Memory B cell (primary cell): ENCODE data around the gene PRRX1.

Source experiments
- ATAC-seq: fragments of 150-1000 bp; cut with Tn5 transposase; 2 replicates; pipeline ENCODE4 v1.10.0; 2021; ENCODE audit warnings: low read depth, mild to moderate bottlenecking, moderate library complexity
- DNase-seq, 2 donors: peaks; one replicate each; pipeline ENCODE4 v3.0.0; 2022; ENCODE audit warnings: low spot score in 2 of 2
- H3K27ac Mint-ChIP-seq: one replicate; pipeline ENCODE4 v1.8.0; 2022; ENCODE audit warnings: mild to moderate bottlenecking, moderate library complexity, mixed read lengths
- H3K27me3 Mint-ChIP-seq: one replicate; pipeline ENCODE4 v1.8.0; 2022; ENCODE audit warnings: mixed read lengths
- H3K36me3 Mint-ChIP-seq: one replicate; pipeline ENCODE4 v1.8.0; 2022; ENCODE audit warnings: mild to moderate bottlenecking, mixed read lengths
- H3K4me1 Mint-ChIP-seq: one replicate; pipeline ENCODE4 v1.8.0; 2022; ENCODE audit warnings: mixed read lengths
- H3K4me3 Mint-ChIP-seq: one replicate; pipeline ENCODE4 v1.8.0; 2022; ENCODE audit warnings: mild to moderate bottlenecking, moderate library complexity, mixed read lengths
- H3K9me3 Mint-ChIP-seq: one replicate; pipeline ENCODE4 v1.8.0; 2022; ENCODE audit warnings: mixed read lengths

The PRRX1 gene

DNA sequence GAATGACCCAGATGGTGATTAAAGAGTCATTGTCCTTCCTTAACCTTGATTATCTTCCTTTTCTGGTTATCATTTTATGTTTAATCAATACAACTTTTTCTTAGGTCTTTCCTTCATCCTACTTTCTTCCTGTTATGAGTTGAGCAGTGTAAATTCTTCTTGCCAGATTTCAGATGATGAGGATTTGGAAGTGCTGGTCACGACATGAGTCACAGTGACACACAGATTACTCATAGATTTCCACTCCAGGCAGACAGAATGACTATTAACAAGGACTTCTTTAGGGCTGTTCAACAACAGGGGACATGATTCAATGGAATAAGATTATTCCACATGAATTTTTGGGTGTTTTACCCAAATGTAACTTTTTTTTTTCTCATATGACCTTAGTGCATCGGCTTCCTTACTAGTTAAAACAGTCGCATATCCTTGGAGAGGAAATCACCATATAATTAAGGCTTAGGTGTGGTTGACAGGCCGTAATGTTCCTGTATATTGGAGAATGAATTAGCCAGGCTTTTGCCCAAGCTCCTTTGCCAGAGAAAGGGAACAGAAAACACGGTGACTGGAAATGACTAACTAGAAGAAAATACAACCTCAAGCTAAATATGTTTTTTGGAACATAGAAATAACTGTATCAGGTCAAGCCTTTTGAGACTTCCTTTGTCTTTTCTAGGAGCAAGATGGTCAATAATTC lies 44.2 kb downstream of the PRRX1 start:
- Mint-ChIP-seq H3K36me3 (no peaks in the 10 kb centered on the region), H3K4me1 (no peaks in the 10 kb centered on the region), H3K27ac (no peak overlapping the region), H3K9me3 (no peaks in the 10 kb centered on the region), H3K4me3 (no peak overlapping the region), H3K27me3 (peaks cover 2% of the 10 kb centered on the region)
- DNase-seq (no peak), ATAC-seq (no peak)

DNA sequence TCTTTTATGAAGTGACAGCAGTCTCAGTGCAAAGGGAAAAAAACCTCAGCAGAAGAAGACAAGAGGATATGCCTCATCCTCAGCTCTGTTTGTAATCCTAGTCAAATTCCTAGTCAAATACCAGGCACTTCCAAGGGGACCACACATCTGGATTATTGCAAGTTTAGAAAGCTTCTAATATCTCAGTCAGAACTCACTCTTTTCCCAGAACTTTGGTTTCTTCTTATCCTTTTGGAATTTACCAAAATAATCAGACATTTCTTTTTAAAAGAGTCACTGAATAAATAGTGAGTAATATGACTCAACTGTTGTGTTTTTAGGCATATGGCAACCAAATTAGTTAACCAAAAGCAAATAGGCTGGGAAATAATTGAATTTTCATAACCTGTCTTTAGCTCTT lies 47.8 kb downstream of the PRRX1 start:
- no peaks in the 10 kb centered on the region for H3K36me3 Mint-ChIP-seq
- DNase-seq = no peak
- no peaks in the 10 kb centered on the region for H3K4me1 Mint-ChIP-seq

DNA sequence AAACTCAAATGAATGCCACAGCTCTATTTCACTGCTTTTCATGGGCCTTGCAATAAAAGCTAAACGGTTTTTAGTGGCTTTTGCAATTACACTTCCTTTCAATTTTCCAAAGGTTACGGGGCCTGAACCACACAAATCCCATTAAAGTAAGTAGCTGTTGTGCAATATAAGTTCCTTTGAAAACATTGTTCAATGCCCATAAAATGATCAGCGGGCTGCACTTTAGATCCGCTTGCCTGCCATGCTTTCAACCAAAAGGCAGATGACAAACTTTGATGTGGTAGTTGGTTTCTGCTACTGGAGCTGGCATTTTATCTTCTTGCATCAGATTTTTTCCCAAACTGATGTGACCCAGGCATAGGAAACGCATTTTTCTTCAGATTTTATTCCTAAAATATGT lies 50.2 kb downstream of the PRRX1 start:
- Mint-ChIP-seq H3K27me3 (peaks cover 1% of the 10 kb centered on the region), H3K36me3 (no peaks in the 10 kb centered on the region), H3K4me3 (no peak overlapping the region), H3K4me1 (no peaks in the 10 kb centered on the region), H3K9me3 (no peaks in the 10 kb centered on the region), H3K27ac (no peak overlapping the region)
- ATAC-seq (no peak), DNase-seq (no peak)

More for the DNA sequence above, 47.8 kb downstream of the PRRX1 start:
- H3K4me3 Mint-ChIP-seq = no peak overlapping the region
- H3K9me3 Mint-ChIP-seq = no peaks in the 10 kb centered on the region
- no peak for ATAC-seq
- H3K27ac Mint-ChIP-seq = no peak overlapping the region
- H3K27me3 Mint-ChIP-seq = peaks cover 1% of the 10 kb centered on the region

DNA sequence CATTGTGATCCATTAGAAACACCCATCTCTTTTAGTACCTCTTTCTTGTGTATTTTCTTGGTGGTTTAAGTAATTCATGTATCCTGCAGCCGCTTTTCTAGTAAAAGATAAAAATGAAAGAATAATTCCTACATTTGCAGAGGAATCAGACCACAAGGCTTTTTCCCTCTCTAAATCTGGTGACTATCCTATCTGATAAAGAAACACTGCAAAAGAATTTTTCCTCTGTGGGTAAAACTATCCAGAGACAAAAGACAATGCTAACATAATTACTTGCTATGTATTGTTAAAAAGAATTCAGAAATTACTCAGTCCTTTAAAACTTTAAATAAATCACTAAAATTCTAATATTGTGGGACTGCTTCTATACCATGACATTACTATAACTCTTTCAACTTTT lies 51.0 kb downstream of the PRRX1 start:
- ATAC-seq = no peak
- no peaks in the 10 kb centered on the region for H3K9me3 Mint-ChIP-seq
- H3K27me3 Mint-ChIP-seq = peaks cover 1% of the 10 kb centered on the region
- no peak for DNase-seq
- no peak overlapping the region for H3K27ac Mint-ChIP-seq
- no peaks in the 10 kb centered on the region for H3K4me1 Mint-ChIP-seq
- no peaks in the 10 kb centered on the region for H3K36me3 Mint-ChIP-seq
- H3K4me3 Mint-ChIP-seq = no peak overlapping the region

DNA sequence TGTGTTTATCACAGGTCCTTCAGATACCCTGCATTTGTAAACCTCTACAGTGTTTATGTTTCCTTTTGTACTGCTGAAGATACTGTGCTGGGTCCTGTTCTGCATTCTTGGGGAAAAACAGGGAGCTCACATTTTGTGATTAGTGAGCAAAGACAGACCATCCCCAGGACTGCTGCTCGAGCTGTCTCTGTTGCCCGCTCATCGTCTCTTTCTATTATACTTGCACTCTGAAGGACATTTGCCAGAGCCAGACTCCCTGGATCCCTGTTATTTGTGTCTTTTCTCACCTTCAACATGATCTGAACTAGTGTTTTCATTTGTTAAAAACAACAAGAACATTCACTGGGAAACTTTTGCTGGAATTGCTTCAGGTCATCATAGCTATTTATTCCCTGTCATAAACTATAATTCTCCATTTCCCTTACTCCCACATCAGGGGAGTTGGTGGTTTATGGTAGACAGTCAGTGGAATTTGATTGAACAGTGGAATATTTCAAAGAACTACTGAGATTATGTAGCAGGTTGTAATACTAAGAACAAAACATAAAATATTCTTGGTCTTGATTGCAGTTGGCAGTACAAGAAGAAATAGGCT lies 53.0 kb downstream of the PRRX1 start:
- no peak overlapping the region for H3K27ac Mint-ChIP-seq
- no peaks in the 10 kb centered on the region for H3K9me3 Mint-ChIP-seq
- peaks cover 1% of the 10 kb centered on the region for H3K27me3 Mint-ChIP-seq
- DNase-seq (no peak), ATAC-seq (no peak)
- H3K36me3 Mint-ChIP-seq = no peaks in the 10 kb centered on the region
- no peak overlapping the region for H3K4me3 Mint-ChIP-seq
- no peaks in the 10 kb centered on the region for H3K4me1 Mint-ChIP-seq

DNA sequence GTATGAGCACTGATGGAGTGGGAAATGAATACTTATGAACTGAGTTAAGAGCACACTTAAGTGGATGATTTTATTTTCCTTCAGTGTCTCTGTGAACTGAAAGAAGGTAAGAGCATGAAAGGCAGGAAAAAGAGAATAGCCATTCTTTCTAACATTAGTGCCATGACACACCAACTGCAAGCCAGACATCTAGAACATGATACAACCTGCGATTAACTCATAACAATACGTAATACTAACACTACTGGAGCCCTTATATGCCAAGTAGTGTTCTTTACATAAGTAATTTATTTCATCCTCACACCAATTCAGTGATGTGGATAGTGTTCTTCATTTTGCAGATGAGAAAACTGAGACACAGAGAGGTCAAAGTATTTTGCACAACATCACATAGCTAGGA lies 56.7 kb downstream of the PRRX1 start:
- no peak for DNase-seq
- peaks cover 4% of the 10 kb centered on the region for H3K27me3 Mint-ChIP-seq
- ATAC-seq = no peak
- no peak overlapping the region for H3K27ac Mint-ChIP-seq
- H3K4me3 Mint-ChIP-seq = no peak overlapping the region
- no peaks in the 10 kb centered on the region for H3K9me3 Mint-ChIP-seq
- H3K4me1 Mint-ChIP-seq = no peaks in the 10 kb centered on the region
- no peaks in the 10 kb centered on the region for H3K36me3 Mint-ChIP-seq

DNA sequence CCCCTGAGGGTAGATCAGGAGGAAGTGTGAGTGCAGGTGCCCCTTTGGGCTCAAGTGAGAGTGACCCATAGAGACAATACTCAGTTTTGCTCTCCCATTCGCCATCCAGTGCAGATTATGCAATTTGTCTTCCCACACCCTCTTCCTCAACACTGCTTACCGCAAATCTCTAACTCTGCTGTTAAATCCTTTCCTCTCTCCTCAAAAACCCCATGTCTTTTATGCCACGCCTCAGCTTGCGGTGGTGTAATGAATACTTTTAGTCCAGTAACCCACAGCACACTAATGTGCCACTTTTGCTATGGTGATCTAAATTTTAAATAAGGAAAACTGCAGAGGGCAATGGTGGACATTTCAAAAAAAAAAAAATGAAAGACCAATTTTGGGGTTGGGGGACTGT lies 57.7 kb downstream of the PRRX1 start:
- Mint-ChIP-seq H3K4me1 (no peaks in the 10 kb centered on the region), H3K27ac (no peak overlapping the region)
- no peak for ATAC-seq

DNA sequence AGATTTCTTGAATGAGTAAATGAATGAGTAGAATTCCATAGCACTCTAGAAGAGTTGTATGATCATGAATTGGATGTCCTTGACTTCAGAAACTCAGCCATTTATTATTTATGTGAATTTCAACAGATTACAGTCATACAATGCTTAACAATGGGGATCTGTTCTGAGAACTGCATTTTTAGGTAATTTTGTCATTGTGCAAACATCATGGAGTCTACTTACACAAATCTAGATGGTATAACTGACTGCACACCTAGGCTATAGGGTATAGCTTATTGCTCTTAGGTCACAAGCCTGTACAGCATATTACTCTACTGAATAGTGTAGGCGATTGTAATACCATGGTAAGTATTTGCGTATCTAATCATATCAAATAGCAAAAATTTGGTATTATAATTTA lies 59.6 kb downstream of the PRRX1 start:
- no peak for DNase-seq

More for the DNA sequence above, 57.7 kb downstream of the PRRX1 start:
- no peaks in the 10 kb centered on the region for H3K9me3 Mint-ChIP-seq
- DNase-seq = no peak
- peaks cover 5% of the 10 kb centered on the region for H3K27me3 Mint-ChIP-seq
- no peak overlapping the region for H3K4me3 Mint-ChIP-seq
- H3K36me3 Mint-ChIP-seq = no peaks in the 10 kb centered on the region

DNA sequence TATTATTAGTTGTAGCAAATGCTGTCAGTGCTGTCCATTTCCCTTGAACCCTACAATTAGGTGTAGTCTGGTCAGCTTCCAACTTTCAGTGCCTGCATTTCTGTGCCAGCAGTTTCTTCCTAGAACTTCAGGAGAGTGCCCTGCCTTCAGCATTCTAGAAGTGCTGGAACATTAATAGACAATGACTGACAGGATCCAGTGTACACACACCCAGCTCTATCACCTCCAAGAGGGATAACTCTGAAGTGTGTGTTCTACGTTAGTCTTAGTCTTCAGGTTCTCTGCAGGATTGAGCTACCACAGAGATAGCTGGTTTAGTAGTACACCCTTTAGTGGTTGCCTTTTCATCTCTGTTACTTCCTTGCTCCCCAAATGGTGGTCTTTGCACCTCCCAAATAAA lies 61.4 kb downstream of the PRRX1 start:
- no peak for DNase-seq
- no peak overlapping the region for H3K4me3 Mint-ChIP-seq
- no peak overlapping the region for H3K27ac Mint-ChIP-seq
- no peaks in the 10 kb centered on the region for H3K4me1 Mint-ChIP-seq
- H3K27me3 Mint-ChIP-seq = peaks cover 7% of the 10 kb centered on the region
- no peak for ATAC-seq
- no peaks in the 10 kb centered on the region for H3K9me3 Mint-ChIP-seq
- H3K36me3 Mint-ChIP-seq = no peaks in the 10 kb centered on the region

More for the DNA sequence above, 59.6 kb downstream of the PRRX1 start:
- no peaks in the 10 kb centered on the region for H3K9me3 Mint-ChIP-seq
- no peak overlapping the region for H3K27ac Mint-ChIP-seq
- no peaks in the 10 kb centered on the region for H3K4me1 Mint-ChIP-seq
- H3K4me3 Mint-ChIP-seq = no peak overlapping the region
- H3K27me3 Mint-ChIP-seq = peaks cover 7% of the 10 kb centered on the region
- no peaks in the 10 kb centered on the region for H3K36me3 Mint-ChIP-seq
- no peak for ATAC-seq

DNA sequence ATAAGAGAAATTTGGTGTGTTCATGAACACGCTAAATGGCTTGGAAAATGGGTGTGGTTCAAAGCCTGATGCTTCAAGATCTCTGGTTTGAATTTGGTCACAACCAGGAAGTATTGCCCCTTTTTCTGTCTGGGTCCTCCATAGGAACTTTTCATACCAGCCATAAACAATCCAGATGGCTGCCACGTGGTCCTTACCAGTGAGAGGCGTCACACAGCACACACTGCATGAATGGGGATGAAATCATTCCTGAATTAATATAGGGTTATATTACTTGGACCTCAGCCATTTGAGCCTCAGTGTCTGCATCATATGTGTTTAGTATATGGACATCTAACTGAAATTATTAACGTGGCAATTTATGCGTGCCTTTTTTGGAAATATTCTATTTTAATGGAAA lies 64.0 kb downstream of the PRRX1 start:
- Mint-ChIP-seq H3K27ac (no peak overlapping the region), H3K9me3 (no peaks in the 10 kb centered on the region), H3K36me3 (no peaks in the 10 kb centered on the region), H3K27me3 (peaks cover 5% of the 10 kb centered on the region), H3K4me1 (no peaks in the 10 kb centered on the region), H3K4me3 (no peak overlapping the region)
- DNase-seq = no peak
- ATAC-seq = no peak

DNA sequence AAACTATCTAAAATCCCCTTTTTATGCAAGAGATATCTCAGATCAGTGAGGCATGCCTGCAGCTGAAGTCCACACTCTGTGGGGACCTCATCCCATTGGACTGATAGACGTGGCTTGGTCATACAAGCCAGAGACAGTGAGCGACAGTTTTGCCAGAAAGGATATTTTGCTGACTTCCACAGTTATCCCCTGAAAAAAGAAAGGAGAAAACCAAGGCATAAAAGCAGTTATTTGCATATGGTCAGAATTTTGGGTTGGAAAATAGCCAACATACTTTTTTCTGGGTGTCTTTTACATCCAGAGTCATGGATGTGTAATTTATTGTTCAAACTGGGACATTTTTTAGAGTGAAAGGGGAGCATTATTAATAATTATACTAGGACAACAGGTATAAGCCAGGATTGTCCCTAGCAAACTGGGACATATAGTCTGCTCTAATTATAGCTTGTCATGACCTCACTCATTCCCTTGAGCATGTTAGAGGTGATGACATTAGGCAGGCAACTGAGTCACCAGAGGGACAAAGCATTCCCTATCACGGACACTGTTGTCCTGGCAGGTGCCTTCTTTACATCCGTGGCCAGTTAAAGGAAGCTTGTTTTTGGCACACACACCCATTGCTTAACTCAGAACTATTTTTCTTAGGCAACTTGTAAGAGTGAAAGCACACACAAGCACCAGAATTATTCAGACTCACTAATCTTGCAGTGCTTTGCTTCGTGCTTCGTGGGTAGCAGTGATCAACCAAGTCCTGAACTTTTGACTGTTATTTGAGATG lies 65.5 kb downstream of the PRRX1 start:
- Mint-ChIP-seq H3K27ac (no peak overlapping the region), H3K27me3 (peaks cover 5% of the 10 kb centered on the region), H3K4me3 (no peak overlapping the region), H3K36me3 (no peaks in the 10 kb centered on the region), H3K9me3 (no peaks in the 10 kb centered on the region), H3K4me1 (no peaks in the 10 kb centered on the region)
- DNase-seq (no peak), ATAC-seq (no peak)

DNA sequence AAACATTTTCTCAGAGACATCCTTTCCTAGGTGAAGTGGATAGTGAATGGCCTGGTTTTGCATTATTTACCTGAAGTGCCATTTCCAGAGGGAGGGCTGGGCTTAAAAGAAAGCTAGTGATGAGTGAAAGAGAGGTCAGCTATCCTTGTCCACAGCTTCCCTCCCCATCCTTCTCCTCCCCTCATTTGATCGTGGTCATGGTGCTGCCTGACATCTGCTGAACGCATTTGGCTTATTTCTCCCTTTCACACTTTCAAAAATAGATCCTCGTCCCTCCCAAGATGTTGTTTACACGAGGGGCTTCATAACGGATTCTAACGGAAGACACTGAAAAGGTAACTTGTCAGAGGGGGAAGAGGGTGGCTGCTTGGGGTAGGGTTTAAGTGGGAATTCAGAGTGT lies 66.1 kb downstream of the PRRX1 start:
- Mint-ChIP-seq H3K9me3 (no peaks in the 10 kb centered on the region), H3K27me3 (peaks cover 4% of the 10 kb centered on the region), H3K4me3 (no peak overlapping the region), H3K36me3 (no peaks in the 10 kb centered on the region), H3K4me1 (no peaks in the 10 kb centered on the region), H3K27ac (no peak overlapping the region)
- ATAC-seq (no peak), DNase-seq (no peak)

DNA sequence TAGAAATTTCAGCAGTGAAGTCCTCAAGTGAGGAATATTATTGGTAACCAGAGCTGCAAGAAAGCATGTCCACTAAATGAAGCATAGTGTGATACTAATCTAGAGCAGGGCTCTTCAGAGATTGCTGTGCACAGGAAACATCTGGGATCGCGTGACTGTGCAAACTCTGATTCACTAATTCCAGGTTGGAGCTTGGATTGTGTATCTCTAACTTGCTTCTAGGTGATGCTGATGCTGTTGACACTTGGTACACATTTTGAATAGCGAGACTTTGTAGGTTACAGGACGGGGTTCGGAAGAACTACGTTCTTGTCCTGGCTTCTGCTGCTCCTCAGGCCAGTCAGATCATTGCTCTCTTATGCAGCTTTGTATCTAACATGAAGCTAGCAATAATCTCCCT lies 66.5 kb downstream of the PRRX1 start:
- Mint-ChIP-seq H3K27me3 (peaks cover 4% of the 10 kb centered on the region), H3K4me3 (no peak overlapping the region), H3K9me3 (no peaks in the 10 kb centered on the region), H3K4me1 (no peaks in the 10 kb centered on the region), H3K36me3 (no peaks in the 10 kb centered on the region), H3K27ac (no peak overlapping the region)
- DNase-seq = no peak
- no peak for ATAC-seq

DNA sequence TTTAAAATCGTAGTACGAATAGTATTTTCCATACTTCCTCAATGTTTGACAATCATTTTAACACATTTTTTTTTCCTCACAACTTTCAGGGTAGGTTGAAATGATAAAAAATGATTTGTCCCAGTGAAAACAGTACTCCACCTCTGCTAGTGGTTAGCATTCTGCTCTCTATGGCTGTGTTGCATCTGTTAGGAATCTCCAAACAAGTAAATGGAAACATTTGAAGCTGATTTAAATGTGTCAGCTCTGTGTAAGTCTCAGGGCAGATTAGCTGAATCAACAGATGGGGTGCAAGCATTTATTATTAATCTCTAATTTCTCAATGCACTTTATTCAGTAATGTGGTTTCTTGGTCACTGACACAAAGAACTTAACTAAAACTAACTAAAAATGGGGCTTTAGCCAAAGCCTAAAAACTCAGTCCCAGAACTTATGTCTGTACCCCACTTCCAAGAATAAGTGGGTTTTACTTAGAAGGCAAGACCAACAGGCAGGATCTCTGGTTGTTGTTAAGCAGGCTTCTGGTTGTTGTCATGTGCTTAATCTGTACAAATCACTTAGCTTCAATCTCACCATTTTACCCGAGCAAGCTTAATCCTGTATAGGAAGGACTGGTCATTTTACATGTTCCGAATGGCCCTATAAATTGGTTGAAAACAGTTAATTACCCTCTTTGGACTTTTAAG lies 67.8 kb downstream of the PRRX1 start:
- H3K4me1 Mint-ChIP-seq = no peaks in the 10 kb centered on the region
- no peaks in the 10 kb centered on the region for H3K9me3 Mint-ChIP-seq
- peaks cover 3% of the 10 kb centered on the region for H3K27me3 Mint-ChIP-seq
- no peak for ATAC-seq
- H3K36me3 Mint-ChIP-seq = no peaks in the 10 kb centered on the region
- DNase-seq = no peak
- no peak overlapping the region for H3K27ac Mint-ChIP-seq
- no peak overlapping the region for H3K4me3 Mint-ChIP-seq
